HFFc6 (cell line): ENCODE data around the gene TRAPPC14. TPM values are rescaled to one million over a fixed set of nuclear protein-coding genes. Genes with fewer than 3 reads are reported as not detected.

Experiments used
- DNase-seq: peaks from one replicate; pipeline ENCODE4 v3.0.0-alpha.2; 2018
- H3K27ac Mint-ChIP-seq: 2 replicates; pipeline ENCODE4 v1.8.0; 2020; ENCODE audit warnings: mild to moderate bottlenecking, mixed read lengths
- H3K27me3 Mint-ChIP-seq: 2 replicates; pipeline ENCODE4 v1.8.0; 2021; ENCODE audit warnings: mild to moderate bottlenecking, moderate library complexity, mixed read lengths; ENCODE audit not compliant: insufficient read depth
- H3K36me3 Mint-ChIP-seq: 2 replicates; pipeline ENCODE4 v1.8.0; 2021; ENCODE audit warnings: low read depth, mixed read lengths
- H3K4me1 Mint-ChIP-seq: 2 replicates; pipeline ENCODE4 v1.8.0; 2020; ENCODE audit warnings: low read depth, mixed read lengths
- H3K4me3 Mint-ChIP-seq: 2 replicates; pipeline ENCODE4 v1.8.0; 2020; ENCODE audit warnings: mild to moderate bottlenecking, moderate library complexity, mixed read lengths
- H3K9me3 Mint-ChIP-seq: 2 replicates; pipeline ENCODE4 v1.8.0; 2020; ENCODE audit warnings: mild to moderate bottlenecking, mixed read lengths
- CTCF ChIP-seq: fragments of 200-600 bp; sonication (generic); IDR thresholded peaks from 2 replicates; pipeline ENCODE4 v1.5.0; 2021; ENCODE audit warnings: antibody characterized with exemption, mild to moderate bottlenecking
- total RNA-seq, 6 experiments: library from RNA; stranded (reverse); fragmentation: NEBNext Ultra II Directional; extraction: Animal tissue kit (Norgen Biotek cat#: 25700); gene quantifications; 2 replicates in 1 of 6; 3 replicates in 5 of 6; pipeline ENCODE4 v1.2.3, GENCODE V29; 2021

TRAPPC14 gene
- total RNA-seq, 6 experiments from 2014 or later, result 19.1 to 23.4 (median 21.7) TPM

GRCh38 chr7:100119072-100119969 is 39.2 kb downstream of the TRAPPC14 start, which contains the start of the genes CNPY4 and TAF6:
Gene CNPY4 (plus strand): TSS chr7:100119634. CDS start chr7:100119745, 111 bp downstream.
Gene TAF6 (minus strand): TSS chr7:100119358. CDS start chr7:100114209, 5,149 bp downstream.
- Mint-ChIP-seq H3K4me3 (peak within 1 kb of the TSS; percentile 97), H3K27me3 (no peaks in the 10 kb centered on the region; the same call in 1 of the 2 replicates), H3K36me3 (peaks cover 21% of the 10 kb centered on the region), H3K27ac (peak within 1 kb of the TSS; percentile 98), H3K4me1 (peaks cover 8% of the 10 kb centered on the region), H3K9me3 (no peaks in the 10 kb centered on the region)
- no peak for TF ChIP-seq CTCF
- peak; percentile 92 for DNase-seq

- Mint-ChIP-seq H3K27me3 (no peaks in the 10 kb centered on the region; the same call in 1 of the 2 replicates), H3K36me3 (peaks cover 27% of the 10 kb centered on the region), H3K4me3 (peak overlapping the region; percentile 97), H3K9me3 (no peaks in the 10 kb centered on the region), H3K4me1 (peaks cover 8% of the 10 kb centered on the region), H3K27ac (peak overlapping the region; percentile 98)
- no peak for DNase-seq
- TF ChIP-seq CTCF, result no peak
These were observed 40.0 kb downstream of the TRAPPC14 start for GRCh38 chr7:100118388-100119071.

- peaks cover 29% of the 10 kb centered on the region for H3K36me3 Mint-ChIP-seq
- no peak overlapping the region for H3K4me3 Mint-ChIP-seq
- DNase-seq, result no peak
- peaks cover under 1% of the 10 kb centered on the region; the same call in 1 of the 2 replicates for H3K4me1 Mint-ChIP-seq
- H3K27me3 Mint-ChIP-seq, result no peaks in the 10 kb centered on the region; the same call in 1 of the 2 replicates
- TF ChIP-seq CTCF, result no peak
- H3K9me3 Mint-ChIP-seq, result no peaks in the 10 kb centered on the region
- H3K27ac Mint-ChIP-seq, result no peak overlapping the region
These were observed 43.5 kb downstream of the TRAPPC14 start for GRCh38 chr7:100115026-100115425.

- H3K27me3 Mint-ChIP-seq, result no peaks in the 10 kb centered on the region
- peaks cover 28% of the 10 kb centered on the region for H3K36me3 Mint-ChIP-seq
- no peak for DNase-seq
- no peak overlapping the region for H3K4me3 Mint-ChIP-seq
- H3K9me3 Mint-ChIP-seq, result no peaks in the 10 kb centered on the region
- peak; percentile 20; the same call in 1 of the 2 replicates for TF ChIP-seq CTCF
- no peak overlapping the region for H3K27ac Mint-ChIP-seq
- H3K4me1 Mint-ChIP-seq, result no peaks in the 10 kb centered on the region
These were observed 46.6 kb downstream of the TRAPPC14 start for GRCh38 chr7:100111914-100112313.

GRCh38 chr7:100111156-100111555 is 47.4 kb downstream of the TRAPPC14 start:
- Mint-ChIP-seq H3K9me3 (no peaks in the 10 kb centered on the region), H3K27me3 (no peaks in the 10 kb centered on the region), H3K4me3 (no peak overlapping the region), H3K4me1 (no peaks in the 10 kb centered on the region), H3K27ac (no peak overlapping the region), H3K36me3 (peaks cover 32% of the 10 kb centered on the region)
- no peak for TF ChIP-seq CTCF
- DNase-seq, result no peak
